Esophagus squamous epithelium (tissue), 5 donors: ENCODE data around the gene AK1. TPM values are rescaled to one million over a fixed set of nuclear protein-coding genes. Genes with fewer than 3 reads are reported as not detected.

Experiments
- DNase-seq: peaks from one replicate; lab custom pipeline; 2025; lab: John Stamatoyannopoulos, UW
- H3K27ac ChIP-seq, 4 donors: fragments of 200-600 bp; sonication (generic); one replicate each; pipeline ENCODE4 v1.5.1; 2016 to 2019; ENCODE audit warnings: mild to moderate bottlenecking in 1 of 4
- H3K27me3 ChIP-seq, 4 donors: fragments of 200-600 bp; sonication (generic); 1 replicate in 3 of 4; 2 replicates in 1 of 4; pipeline versions ENCODE4 v1.5.1 to v1.6.0; 2017 to 2021; ENCODE audit warnings: antibody characterized with exemption in 1 of 4
- H3K36me3 ChIP-seq, 3 donors: fragments of 200-600 bp; sonication (generic); one replicate each; pipeline ENCODE4 v1.5.1; 2016 to 2019
- H3K4me1 ChIP-seq, 3 donors: fragments of 200-600 bp; sonication (generic); one replicate each; pipeline ENCODE4 v1.5.1; 2017 to 2019
- H3K4me3 ChIP-seq, 4 donors: fragments of 200-600 bp; sonication (generic); 1 replicate in 3 of 4; 2 replicates in 1 of 4; pipeline ENCODE4 v1.5.1; 2016 to 2019; ENCODE audit warnings: mild to moderate bottlenecking in 2 of 4, moderate library complexity in 1 of 4
- H3K9me3 ChIP-seq, 3 donors: fragments of 200-600 bp; sonication (generic); one replicate each; pipeline ENCODE4 v1.5.1; 2016 to 2019
- CTCF ChIP-seq, 6 experiments: fragments of 450-650 bp in 4 of 6; fragments of 200-600 bp in 2 of 6; sonication (generic) in 2 of 6; IDR thresholded peaks; one replicate each; pipeline ENCODE4 v1.5.1; 2016 to 2019; ENCODE audit warnings: antibody characterized with exemption in 6 of 6, mild to moderate bottlenecking in 4 of 6, moderate library complexity in 4 of 6
- POLR2A ChIP-seq, 4 donors: fragments of 450-650 bp; IDR thresholded peaks; one replicate each; pipeline ENCODE4 v1.6.1; 2017; ENCODE audit warnings: antibody characterized with exemption in 4 of 4, mild to moderate bottlenecking in 4 of 4, moderate library complexity in 3 of 4
- WGBS, 2 donors: methylation state at CpG; one replicate each; pipeline ENCODE4 v1.1.5; 2018; 5-methylcytosine and 5-hydroxymethylcytosine counted together
- intact Hi-C: fragments of 100-400 bp; cut with DNase I; formaldehyde crosslinking; loops from one replicate; pipeline ENCODE4 v1.15.0; 2022
- total RNA-seq, 4 donors: library from RNA; depleted of rRNA; stranded (reverse); fragments of >200 nt; gene quantifications; one replicate each; pipeline ENCODE4 v1.1.0, GENCODE V29; 2016
- donor health status: DM: yes; HTN: yes; CAD: no.

AK1 gene
- total RNA-seq, 4 donors from 2014 or later = 11.1 to 36.1 (median 26.8) TPM

- H3K36me3 ChIP-seq = no peaks in the 10 kb centered on the region
- H3K4me1 ChIP-seq = peaks cover 37 to 60% (median 39%) of the 10 kb centered on the region in 3 donors
- no peak for TF ChIP-seq CTCF (IDR thresholded peaks at IDR 0.05)
- intact Hi-C loops = loop anchor here (5.0 to 10.0 kb wide), 3 partner anchors 136 to 329 kb away; partner anchors contain the start of genes CDK9 and TOR2A
- H3K4me3 ChIP-seq = no peak overlapping the region
- WGBS, 2 donors = 79 to 87% methylated on average over 5 to 8 of the region's 8 CpGs
- H3K9me3 ChIP-seq = no peaks in the 10 kb centered on the region
- peaks cover 0 to 44% (median 0%) of the 10 kb centered on the region in 4 donors for H3K27me3 ChIP-seq
- DNase-seq = no peak
- H3K27ac ChIP-seq = no peak overlapping the region
These were observed 46.3 kb upstream of the AK1 start for GRCh38 chr9:127923771-127924170.

- intact Hi-C loops = loop anchor here (5.0 to 10.0 kb wide), 3 partner anchors 136 to 328 kb away; partner anchors contain the start of genes CDK9 and TOR2A
- DNase-seq = no peak
- no peak overlapping the region for H3K27ac ChIP-seq
- 50 to 66% methylated on average over 3 to 4 of the region's 6 CpGs for WGBS, 2 donors
- no peaks in the 10 kb centered on the region for H3K9me3 ChIP-seq
- no peak overlapping the region for H3K4me3 ChIP-seq
- peaks cover 41 to 60% (median 42%) of the 10 kb centered on the region in 3 donors for H3K4me1 ChIP-seq
- peaks cover 0 to 40% (median 0%) of the 10 kb centered on the region in 4 donors for H3K27me3 ChIP-seq
- H3K36me3 ChIP-seq = no peaks in the 10 kb centered on the region
- TF ChIP-seq POLR2A (IDR thresholded peaks at IDR 0.05) (no peak), CTCF (IDR thresholded peaks at IDR 0.05) (no peak)
These were observed 45.6 kb upstream of the AK1 start for GRCh38 chr9:127923046-127923445.

- no peak for DNase-seq
- H3K9me3 ChIP-seq = no peaks in the 10 kb centered on the region
- intact Hi-C loops = loop anchor here (5.0 to 10.0 kb wide), 3 partner anchors 134 to 327 kb away; partner anchors contain the start of genes CDK9 and TOR2A
- H3K27me3 ChIP-seq = peaks cover 0 to 26% (median 0%) of the 10 kb centered on the region in 4 donors
- H3K27ac ChIP-seq = no peak overlapping the region
- peak overlapping the region in 2 of 4 donors; percentile 25 to 51 for H3K4me3 ChIP-seq
- TF ChIP-seq POLR2A (IDR thresholded peaks at IDR 0.05) (no peak), CTCF (IDR thresholded peaks at IDR 0.05) (peak; percentile 88 to 98 (median 96))
- no peaks in the 10 kb centered on the region for H3K36me3 ChIP-seq
- H3K4me1 ChIP-seq = peaks cover 37 to 59% (median 38%) of the 10 kb centered on the region in 3 donors
- 2 to 9% methylated on average over 12 to 33 of the region's 45 CpGs for WGBS, 2 donors
These were observed 44.2 kb upstream of the AK1 start for GRCh38 chr9:127921557-127922120.

- H3K36me3 ChIP-seq = no peaks in the 10 kb centered on the region
- no peak for DNase-seq
- peaks cover 38 to 63% (median 44%) of the 10 kb centered on the region in 3 donors for H3K4me1 ChIP-seq
- peaks cover 0 to 17% (median 0%) of the 10 kb centered on the region in 4 donors for H3K27me3 ChIP-seq
- no peak overlapping the region for H3K4me3 ChIP-seq
- TF ChIP-seq POLR2A (IDR thresholded peaks at IDR 0.05) = no peak
- TF ChIP-seq CTCF (IDR thresholded peaks at IDR 0.05) = no peak
- H3K27ac ChIP-seq = peak overlapping the region in 1 of 4 donors; percentile 82
- WGBS, 2 donors = 76 to 85% methylated on average over 4 to 7 of the region's 7 CpGs
- no peaks in the 10 kb centered on the region for H3K9me3 ChIP-seq
- intact Hi-C loops = loop anchor here (5.0 to 10.0 kb wide), 3 partner anchors 133 to 326 kb away; partner anchors contain the start of genes CDK9 and TOR2A
These were observed 43.3 kb upstream of the AK1 start for GRCh38 chr9:127920794-127921193.

GRCh38 chr9:127919253-127919815, 41.9 kb upstream of the AK1 start:
- TF ChIP-seq POLR2A (IDR thresholded peaks at IDR 0.05) (no peak), CTCF (IDR thresholded peaks at IDR 0.05) (no peak)
- Histone ChIP-seq H3K4me3 (no peak overlapping the region), H3K4me1 (peaks cover 47 to 77% (median 50%) of the 10 kb centered on the region in 3 donors), H3K27me3 (peaks cover 0 to 5% (median 0%) of the 10 kb centered on the region in 4 donors), H3K27ac (peak overlapping the region; percentile 65 to 87 (median 77)), H3K9me3 (no peaks in the 10 kb centered on the region), H3K36me3 (peaks cover 0 to 5% (median 0%) of the 10 kb centered on the region in 3 donors)
- WGBS, 2 donors = 21 to 22% methylated on average over 3 to 6 of the region's 8 CpGs
- DNase-seq = no peak
- intact Hi-C loops = no loop called here
